ENCODE measurements around the gene SCN10A. TPM values are rescaled to one million over a fixed set of nuclear protein-coding genes. Genes with fewer than 3 reads are reported as not detected.

The SCN10A gene
- total and polyA plus RNA-seq, 2 of the 13 experiments (the other 11 are each of a cell fraction or from before 2014, with no cell fraction given), result not detected

DNA sequence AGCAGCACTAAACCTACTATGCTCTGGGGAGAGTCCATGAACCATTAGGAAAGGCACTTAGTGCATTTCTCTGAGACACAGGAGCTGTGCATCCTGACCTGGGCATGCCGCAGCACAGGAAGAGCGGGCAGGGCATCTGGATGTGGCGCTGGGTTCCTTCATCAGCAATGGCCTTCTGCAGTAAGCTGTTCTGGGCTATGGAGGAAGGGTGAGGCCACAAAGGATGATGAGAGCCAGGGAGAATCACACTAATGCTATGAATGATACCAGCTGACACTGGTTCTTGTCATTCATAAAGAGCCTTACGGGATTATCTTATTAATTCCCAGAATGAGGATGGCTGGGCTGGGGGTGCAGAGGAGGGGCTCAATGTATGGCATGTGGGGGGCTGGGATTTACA, 12.7 kb upstream of the SCN10A start:
- H3K27me3 ChIP-seq (ENCODE audit: control insufficient read depth in 1 of 2, insufficient read depth in 2 of 2, low read length in 2 of 2), result no peaks in the 10 kb centered on the region; a peak in 1 of 5 replicates
- H3K4me1 ChIP-seq (ENCODE audit: insufficient read depth, low read length), result no peaks in the 10 kb centered on the region
- ChIA-PET CTCF (ENCODE audit: low intra/inter-chr PET ratio, low total read pairs) (no interaction called here), POLR2A (no interaction called here)
- no peaks in the 10 kb centered on the region for H3K36me3 ChIP-seq (replicated peaks in 1 of 2; ENCODE audit: control insufficient read depth in 1 of 2, insufficient read depth in 2 of 2, low read length in 2 of 2)
- H3K4me3 ChIP-seq (replicated peaks in 1 of 3; ENCODE audit: insufficient read depth in 1 of 3, low read depth in 2 of 3, low read length in 3 of 3), result no peak overlapping the region
- DNase-seq (ENCODE audit: low spot score) (no peak), FAIRE-seq (no peak), ATAC-seq (no peak)
- WGBS (ENCODE audit: low lambda C conversion rate), result 30% methylated on average over 1 of the region's 4 CpGs
- no peaks in the 10 kb centered on the region for H3K9me3 ChIP-seq (ENCODE audit: low read length)
- no peak overlapping the region for H3K9ac ChIP-seq (ENCODE audit: insufficient read depth, low read depth, low read length)
- no peaks in the 10 kb centered on the region for H3K79me2 ChIP-seq (ENCODE audit: insufficient read depth, low read length)
- intact Hi-C loops (cut with micrococcal nuclease; ENCODE audit: unreplicated experiment), result loop anchor here (5.0 kb wide), 1 partner anchor 181 kb away; the partner anchor contains the start of gene SCN5A
- in situ Hi-C loops (cut with HindIII; ENCODE audit: extremely low pct_ligation_motif_present, low pct_unique_long_range_greater_than_20kb), result no loop called here
- H3K27ac ChIP-seq (ENCODE audit: extremely low read length, insufficient read depth, low read length), result no peak overlapping the region
- BruUV-seq (replicated peaks), result no TSS peak
- H3K4me2 ChIP-seq (ENCODE audit: low read depth, low read length), result no peak overlapping the region
- no peaks in the 10 kb centered on the region for H4K20me1 ChIP-seq (ENCODE audit: insufficient read depth, low read length)
- H2AFZ ChIP-seq (ENCODE audit: low read length), result no peak overlapping the region
- TF ChIP-seq ZNF496 (CRISPR knock-in tag; IDR thresholded peaks at IDR 0.05; ENCODE audit: insufficient replicate concordance) (no peak), RXRB (CRISPR knock-in tag; IDR thresholded peaks at IDR 0.05; ENCODE audit: borderline replicate concordance) (no peak), ZNF234 (CRISPR knock-in tag; conservative IDR thresholded peaks at IDR 0.05) (no peak), KMT2B (CRISPR knock-in tag; IDR thresholded peaks at IDR 0.05) (no peak), NFKB2 (CRISPR knock-in tag; IDR thresholded peaks at IDR 0.05; ENCODE audit: borderline replicate concordance) (no peak), NAIF1 (CRISPR knock-in tag; IDR thresholded peaks at IDR 0.05; ENCODE audit: borderline replicate concordance) (no peak), BCL6 (CRISPR knock-in tag; IDR thresholded peaks at IDR 0.05) (no peak), MXI1 (IDR thresholded peaks at IDR 0.05; ENCODE audit: borderline replicate concordance, low read depth, low read length) (no peak), TEAD3 (CRISPR knock-in tag; optimal IDR thresholded peaks at IDR 0.05; ENCODE audit: borderline replicate concordance) (no peak)
- TF ChIP-seq, protein P1, sequence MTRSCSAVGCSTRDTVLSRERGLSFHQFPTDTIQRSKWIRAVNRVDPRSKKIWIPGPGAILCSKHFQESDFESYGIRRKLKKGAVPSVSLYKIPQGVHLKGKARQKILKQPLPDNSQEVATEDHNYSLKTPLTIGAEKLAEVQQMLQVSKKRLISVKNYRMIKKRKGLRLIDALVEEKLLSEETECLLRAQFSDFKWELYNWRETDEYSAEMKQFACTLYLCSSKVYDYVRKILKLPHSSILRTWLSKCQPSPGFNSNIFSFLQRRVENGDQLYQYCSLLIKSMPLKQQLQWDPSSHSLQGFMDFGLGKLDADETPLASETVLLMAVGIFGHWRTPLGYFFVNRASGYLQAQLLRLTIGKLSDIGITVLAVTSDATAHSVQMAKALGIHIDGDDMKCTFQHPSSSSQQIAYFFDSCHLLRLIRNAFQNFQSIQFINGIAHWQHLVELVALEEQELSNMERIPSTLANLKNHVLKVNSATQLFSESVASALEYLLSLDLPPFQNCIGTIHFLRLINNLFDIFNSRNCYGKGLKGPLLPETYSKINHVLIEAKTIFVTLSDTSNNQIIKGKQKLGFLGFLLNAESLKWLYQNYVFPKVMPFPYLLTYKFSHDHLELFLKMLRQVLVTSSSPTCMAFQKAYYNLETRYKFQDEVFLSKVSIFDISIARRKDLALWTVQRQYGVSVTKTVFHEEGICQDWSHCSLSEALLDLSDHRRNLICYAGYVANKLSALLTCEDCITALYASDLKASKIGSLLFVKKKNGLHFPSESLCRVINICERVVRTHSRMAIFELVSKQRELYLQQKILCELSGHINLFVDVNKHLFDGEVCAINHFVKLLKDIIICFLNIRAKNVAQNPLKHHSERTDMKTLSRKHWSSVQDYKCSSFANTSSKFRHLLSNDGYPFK (CRISPR knock-in tag; IDR thresholded peaks at IDR 0.05; ENCODE audit: borderline replicate concordance), result no peak
- TF ChIP-seq, protein P2, sequence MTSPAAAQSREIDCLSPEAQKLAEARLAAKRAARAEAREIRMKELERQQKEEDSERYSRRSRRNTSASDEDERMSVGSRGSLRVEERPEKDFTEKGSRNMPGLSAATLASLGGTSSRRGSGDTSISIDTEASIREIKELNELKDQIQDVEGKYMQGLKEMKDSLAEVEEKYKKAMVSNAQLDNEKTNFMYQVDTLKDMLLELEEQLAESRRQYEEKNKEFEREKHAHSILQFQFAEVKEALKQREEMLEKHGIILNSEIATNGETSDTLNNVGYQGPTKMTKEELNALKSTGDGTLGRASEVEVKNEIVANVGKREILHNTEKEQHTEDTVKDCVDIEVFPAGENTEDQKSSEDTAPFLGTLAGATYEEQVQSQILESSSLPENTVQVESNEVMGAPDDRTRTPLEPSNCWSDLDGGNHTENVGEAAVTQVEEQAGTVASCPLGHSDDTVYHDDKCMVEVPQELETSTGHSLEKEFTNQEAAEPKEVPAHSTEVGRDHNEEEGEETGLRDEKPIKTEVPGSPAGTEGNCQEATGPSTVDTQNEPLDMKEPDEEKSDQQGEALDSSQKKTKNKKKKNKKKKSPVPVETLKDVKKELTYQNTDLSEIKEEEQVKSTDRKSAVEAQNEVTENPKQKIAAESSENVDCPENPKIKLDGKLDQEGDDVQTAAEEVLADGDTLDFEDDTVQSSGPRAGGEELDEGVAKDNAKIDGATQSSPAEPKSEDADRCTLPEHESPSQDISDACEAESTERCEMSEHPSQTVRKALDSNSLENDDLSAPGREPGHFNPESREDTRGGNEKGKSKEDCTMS (CRISPR knock-in tag; conservative IDR thresholded peaks at IDR 0.05), result no peak
- TF ChIP-seq, protein P3, sequence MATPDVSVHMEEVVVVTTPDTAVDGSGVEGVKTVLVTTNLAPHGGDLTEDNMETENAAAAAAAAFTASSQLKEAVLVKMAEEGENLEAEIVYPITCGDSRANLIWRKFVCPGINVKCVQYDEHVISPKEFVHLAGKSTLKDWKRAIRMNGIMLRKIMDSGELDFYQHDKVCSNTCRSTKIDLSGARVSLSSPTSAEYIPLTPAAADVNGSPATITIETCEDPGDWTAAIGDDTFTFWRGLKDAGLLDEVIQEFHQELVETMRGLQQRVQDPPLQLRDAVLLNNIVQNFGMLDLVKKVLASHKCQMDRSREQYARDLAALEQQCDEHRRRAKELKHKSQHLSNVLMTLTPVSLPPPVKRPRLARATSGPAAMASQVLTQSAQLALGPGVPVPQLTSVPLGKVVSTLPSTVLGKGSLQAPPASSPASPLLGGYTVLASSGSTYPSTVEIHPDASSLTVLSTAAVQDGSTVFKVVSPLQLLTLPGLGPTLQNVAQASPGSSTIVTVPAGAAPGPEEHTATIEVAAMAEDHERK (CRISPR knock-in tag; IDR thresholded peaks at IDR 0.05; ENCODE audit: low read depth), result no peak
- TF ChIP-seq, protein P4, sequence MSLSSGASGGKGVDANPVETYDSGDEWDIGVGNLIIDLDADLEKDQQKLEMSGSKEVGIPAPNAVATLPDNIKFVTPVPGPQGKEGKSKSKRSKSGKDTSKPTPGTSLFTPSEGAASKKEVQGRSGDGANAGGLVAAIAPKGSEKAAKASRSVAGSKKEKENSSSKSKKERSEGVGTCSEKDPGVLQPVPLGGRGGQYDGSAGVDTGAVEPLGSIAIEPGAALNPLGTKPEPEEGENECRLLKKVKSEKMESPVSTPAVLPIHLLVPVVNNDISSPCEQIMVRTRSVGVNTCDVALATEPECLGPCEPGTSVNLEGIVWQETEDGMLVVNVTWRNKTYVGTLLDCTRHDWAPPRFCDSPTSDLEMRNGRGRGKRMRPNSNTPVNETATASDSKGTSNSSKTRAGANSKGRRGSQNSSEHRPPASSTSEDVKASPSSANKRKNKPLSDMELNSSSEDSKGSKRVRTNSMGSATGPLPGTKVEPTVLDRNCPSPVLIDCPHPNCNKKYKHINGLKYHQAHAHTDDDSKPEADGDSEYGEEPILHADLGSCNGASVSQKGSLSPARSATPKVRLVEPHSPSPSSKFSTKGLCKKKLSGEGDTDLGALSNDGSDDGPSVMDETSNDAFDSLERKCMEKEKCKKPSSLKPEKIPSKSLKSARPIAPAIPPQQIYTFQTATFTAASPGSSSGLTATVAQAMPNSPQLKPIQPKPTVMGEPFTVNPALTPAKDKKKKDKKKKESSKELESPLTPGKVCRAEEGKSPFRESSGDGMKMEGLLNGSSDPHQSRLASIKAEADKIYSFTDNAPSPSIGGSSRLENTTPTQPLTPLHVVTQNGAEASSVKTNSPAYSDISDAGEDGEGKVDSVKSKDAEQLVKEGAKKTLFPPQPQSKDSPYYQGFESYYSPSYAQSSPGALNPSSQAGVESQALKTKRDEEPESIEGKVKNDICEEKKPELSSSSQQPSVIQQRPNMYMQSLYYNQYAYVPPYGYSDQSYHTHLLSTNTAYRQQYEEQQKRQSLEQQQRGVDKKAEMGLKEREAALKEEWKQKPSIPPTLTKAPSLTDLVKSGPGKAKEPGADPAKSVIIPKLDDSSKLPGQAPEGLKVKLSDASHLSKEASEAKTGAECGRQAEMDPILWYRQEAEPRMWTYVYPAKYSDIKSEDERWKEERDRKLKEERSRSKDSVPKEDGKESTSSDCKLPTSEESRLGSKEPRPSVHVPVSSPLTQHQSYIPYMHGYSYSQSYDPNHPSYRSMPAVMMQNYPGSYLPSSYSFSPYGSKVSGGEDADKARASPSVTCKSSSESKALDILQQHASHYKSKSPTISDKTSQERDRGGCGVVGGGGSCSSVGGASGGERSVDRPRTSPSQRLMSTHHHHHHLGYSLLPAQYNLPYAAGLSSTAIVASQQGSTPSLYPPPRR (CRISPR knock-in tag; IDR thresholded peaks at IDR 0.05; ENCODE audit: borderline replicate concordance), result no peak

Measured in HepG2 (cell line).